ENCODE results near the gene STIMATE. TPM values are rescaled to one million over a fixed set of nuclear protein-coding genes. Genes with fewer than 3 reads are reported as not detected.

STIMATE gene
- total RNA-seq, 1 donor from 2014 or later, result 28.8 TPM

- no peak for TF ChIP-seq CTCF (IDR thresholded peaks at IDR 0.05; ENCODE audit: unreplicated experiment)
- H3K4me3 Mint-ChIP-seq, result no peak overlapping the region
- no peaks in the 10 kb centered on the region for H3K4me1 Mint-ChIP-seq
- no peaks in the 10 kb centered on the region for H3K27me3 Mint-ChIP-seq (ENCODE audit: low read depth)
- DNase-seq (ENCODE audit: low spot score in 2 of 2, unreplicated experiment in 2 of 2), result no peak
- H3K36me3 Mint-ChIP-seq, result peaks cover 13% of the 10 kb centered on the region
- no peaks in the 10 kb centered on the region for H3K9me3 Mint-ChIP-seq
- no peak overlapping the region for H3K27ac Mint-ChIP-seq
Observed at GRCh38 chr3:52917044-52917443, 19.7 kb upstream of the STIMATE start.

- TF ChIP-seq CTCF (IDR thresholded peaks at IDR 0.05; ENCODE audit: unreplicated experiment), result no peak
- Mint-ChIP-seq H3K27ac (no peak overlapping the region), H3K9me3 (no peaks in the 10 kb centered on the region), H3K4me3 (no peak overlapping the region), H3K27me3 (ENCODE audit: low read depth) (no peaks in the 10 kb centered on the region), H3K36me3 (peaks cover 13% of the 10 kb centered on the region), H3K4me1 (no peaks in the 10 kb centered on the region)
- no peak for DNase-seq (ENCODE audit: low spot score in 2 of 2, unreplicated experiment in 2 of 2)
Observed at GRCh38 chr3:52915294-52915693, 17.9 kb upstream of the STIMATE start.

GRCh38 chr3:52912885-52913731 is 15.8 kb upstream of the STIMATE start:
- H3K27me3 Mint-ChIP-seq (ENCODE audit: low read depth), result no peaks in the 10 kb centered on the region
- no peak for DNase-seq (ENCODE audit: low spot score in 2 of 2, unreplicated experiment in 2 of 2)
- H3K4me3 Mint-ChIP-seq, result no peak overlapping the region
- H3K27ac Mint-ChIP-seq, result no peak overlapping the region
- no peaks in the 10 kb centered on the region for H3K4me1 Mint-ChIP-seq
- H3K36me3 Mint-ChIP-seq, result peaks cover 4% of the 10 kb centered on the region
- no peaks in the 10 kb centered on the region for H3K9me3 Mint-ChIP-seq
- TF ChIP-seq CTCF (IDR thresholded peaks at IDR 0.05; ENCODE audit: unreplicated experiment), result no peak

- Mint-ChIP-seq H3K4me1 (no peaks in the 10 kb centered on the region), H3K27me3 (ENCODE audit: low read depth) (no peaks in the 10 kb centered on the region), H3K4me3 (no peak overlapping the region), H3K27ac (no peak overlapping the region), H3K36me3 (peaks cover 1% of the 10 kb centered on the region), H3K9me3 (no peaks in the 10 kb centered on the region)
- no peak for DNase-seq (ENCODE audit: low spot score in 2 of 2, unreplicated experiment in 2 of 2)
- TF ChIP-seq CTCF (IDR thresholded peaks at IDR 0.05; ENCODE audit: unreplicated experiment), result no peak
Observed at GRCh38 chr3:52910823-52911222, 13.5 kb upstream of the STIMATE start.

- Mint-ChIP-seq H3K4me1 (no peaks in the 10 kb centered on the region), H3K4me3 (no peak overlapping the region), H3K27me3 (ENCODE audit: low read depth) (no peaks in the 10 kb centered on the region), H3K9me3 (no peaks in the 10 kb centered on the region), H3K36me3 (peaks cover 1% of the 10 kb centered on the region), H3K27ac (no peak overlapping the region)
- DNase-seq (ENCODE audit: low spot score in 2 of 2, unreplicated experiment in 2 of 2), result no peak
- no peak for TF ChIP-seq CTCF (IDR thresholded peaks at IDR 0.05; ENCODE audit: unreplicated experiment)
Observed at GRCh38 chr3:52907497-52907896, 10.1 kb upstream of the STIMATE start.
